GM12878 (cell line): ENCODE data around the gene TNFRSF11A. TPM values are rescaled to one million over a fixed set of nuclear protein-coding genes. Genes with fewer than 3 reads are reported as not detected.

ENCODE experiments used
- ATAC-seq: fragments of 200-7000 bp; cut with Tn5 transposase; 3 replicates; pipeline ENCODE4 v1.9.1; 2020; ENCODE audit warnings: mild to moderate bottlenecking, moderate library complexity
- BruUV-seq: library from RNA; stranded (reverse); fragments of 400-500 nt; replicated peaks from 2 replicates; lab custom pipeline; 2021; lab: Mats Ljungman, UMichigan
- CTCF ChIA-PET: fragments of 300-600 bp; sonication (Branson Sonifier 250); formaldehyde crosslinking; extraction: SDS; loops from one replicate; lab custom pipeline; 2021; ENCODE audit warnings: inconsistent platforms; lab: Yijun Ruan, JAX
- POLR2A ChIA-PET: fragments of 350-600 bp; formaldehyde crosslinking; extraction: SDS; loops from one replicate; lab custom pipeline; 2021; ENCODE audit warnings: inconsistent platforms; lab: Charles Lee
- RAD21 ChIA-PET: fragments of 300-600 bp; sonication (Branson Sonifier 250); formaldehyde crosslinking; loops from one replicate; lab custom pipeline; 2023; ENCODE audit warnings: antibody characterized with exemption; ENCODE audit not compliant: unreplicated experiment; lab: Charles Lee
- SMC1A ChIA-PET: fragments of 300-600 bp; sonication (Branson Sonifier 250); formaldehyde crosslinking; loops from one replicate; lab custom pipeline; 2023; ENCODE audit not compliant: unreplicated experiment, uncharacterized antibody; lab: Charles Lee
- DNase-seq: peaks from one replicate; pipeline ENCODE4 v3.0.0-alpha.2; 2011; ENCODE audit warnings: low read depth, low spot score
- FAIRE-seq: peaks from 3 replicates; lab custom pipeline; 2011; peaks lifted over from hg19 to GRCh38; lab: Jason Lieb, UNC
- H2AFZ ChIP-seq: 2 replicates; pipeline ENCODE4 v1.6.0; 2011; ENCODE audit warnings: low read depth, low read length, control low read depth; ENCODE audit not compliant: control insufficient read depth
- H3K27ac ChIP-seq: 2 replicates; pipeline ENCODE4 v1.5.1; 2011; ENCODE audit warnings: control low read depth; ENCODE audit not compliant: control insufficient read depth, insufficient read depth
- H3K27me3 ChIP-seq, 2 experiments: replicated peaks in 1 of 2; 2 replicates each; pipeline versions ENCODE4 v1.6.0 to v1.6.1; 2011; ENCODE audit warnings: low read length in 1 of 2; ENCODE audit not compliant: control insufficient read depth in 2 of 2, insufficient read depth in 2 of 2
- H3K36me3 ChIP-seq, 2 experiments: 2 replicates each; pipeline ENCODE4 v1.5.1; 2011; ENCODE audit warnings: low read length in 1 of 2; ENCODE audit not compliant: control insufficient read depth in 2 of 2, insufficient read depth in 2 of 2
- H3K4me1 ChIP-seq: 2 replicates; pipeline ENCODE4 v1.6.1; 2011; ENCODE audit warnings: mild to moderate bottlenecking, low read length, moderate library complexity, mixed read lengths; ENCODE audit not compliant: control insufficient read depth, insufficient read depth
- H3K4me2 ChIP-seq: 2 replicates; pipeline ENCODE4 v1.6.0; 2011; ENCODE audit warnings: control low read depth; ENCODE audit not compliant: control insufficient read depth, insufficient read depth
- H3K4me3 ChIP-seq: fragments of 200-600 bp; sonication (generic); 2 replicates; pipeline ENCODE4 v1.5.1; 2016
- H3K79me2 ChIP-seq: 2 replicates; pipeline ENCODE4 v1.6.0; 2011; ENCODE audit warnings: low read length; ENCODE audit not compliant: control insufficient read depth, insufficient read depth
- H3K9ac ChIP-seq: 2 replicates; pipeline ENCODE4 v1.8.0; 2011; ENCODE audit warnings: low read length, control low read depth, mixed read lengths; ENCODE audit not compliant: control insufficient read depth, insufficient read depth
- H3K9me3 ChIP-seq: replicated peaks from 3 replicates; pipeline ENCODE4 v1.5.1; 2011; ENCODE audit warnings: mild to moderate bottlenecking, low read length; ENCODE audit not compliant: control insufficient read depth, insufficient read depth
- H4K20me1 ChIP-seq: 2 replicates; pipeline ENCODE4 v1.6.0; 2011; ENCODE audit not compliant: control insufficient read depth, insufficient read depth
- ATF3 ChIP-seq: IDR thresholded peaks from 2 replicates; pipeline ENCODE4 v1.6.1; 2011; ENCODE audit warnings: low read depth, mild to moderate bottlenecking, low read length, moderate library complexity, borderline replicate concordance; ENCODE audit errors: extremely low read depth
- RCOR1 ChIP-seq: conservative IDR thresholded peaks from 2 replicates; pipeline ENCODE4 v1.6.1; 2012; ENCODE audit warnings: low read depth, low read length, improper control_type of control experiment
- SUPT20H ChIP-seq: IDR thresholded peaks from 2 replicates; pipeline ENCODE4 v1.6.1; 2011; ENCODE audit warnings: low read depth, mild to moderate bottlenecking, low read length, moderate library complexity, borderline replicate concordance; ENCODE audit not compliant: control insufficient read depth
- ZNF217 ChIP-seq: fragments of 450-650 bp; IDR thresholded peaks from 2 replicates; pipeline ENCODE4 v1.6.1; 2017; ENCODE audit warnings: antibody characterized with exemption, mild to moderate bottlenecking
- WGBS: methylation state at CpG from one replicate; pipeline ENCODE4 v1.1.6; 2016; ENCODE audit warnings: low lambda C conversion rate; ENCODE audit not compliant: insufficient replicate concordance, insufficient coverage; ENCODE audit errors: missing lambda C conversion rate; 5-methylcytosine and 5-hydroxymethylcytosine counted together
- in situ Hi-C: fragments of 300-500 bp; cut with MboI; formaldehyde crosslinking; loops from 9 replicates; pipeline ENCODE4 v1.14.3; 2018; ENCODE audit warnings: mixed read lengths
- intact Hi-C: fragments of 100-400 bp; cut with micrococcal nuclease; formaldehyde crosslinking; loops from one replicate; pipeline ENCODE4 v1.14.2; 2022; ENCODE audit not compliant: unreplicated experiment
- polyA plus RNA-seq, 11 experiments: library from polyadenylated mRNA; depleted of rRNA in 4 of 11; unstranded in 6 of 11; stranded (reverse) in 5 of 11; fragments of >200 nt; fragmentation: Nextera tagmentation in 4 of 11; fragmentation: Illumina TruSeq in 1 of 11; extraction: Ambion mirVana in 4 of 11; extraction: Trizol in 1 of 11; gene quantifications; 1 replicate in 1 of 11; 2 replicates in 10 of 11; pipeline versions ENCODE4 v1.2.1 to v1.2.3, GENCODE V29; 2011 to 2016; ENCODE audit warnings: inconsistent platforms in 2 of 11, missing spikeins in 2 of 11, low read depth in 1 of 11
- small RNA-seq: library from RNA; depleted of rRNA; stranded (forward); fragments of <200 nt; gene quantifications from one replicate; pipeline ENCODE3, GENCODE V24; 2014
- total RNA-seq, 4 experiments: library from RNA; depleted of rRNA in 3 of 4; stranded (reverse); fragments of >200 nt in 3 of 4; fragmentation: Illumina TruSeq in 1 of 4; extraction: Trizol in 1 of 4; gene quantifications; 2 replicates each; pipeline versions ENCODE4 v1.2.1 to v1.2.3, GENCODE V29; 2013 to 2021

Gene TNFRSF11A
- total and polyA plus RNA-seq, 10 of the 15 experiments (the other 5 are each of a cell fraction or from before 2014, with no cell fraction given) = 0.07 to 4.0 (median 0.23) TPM

DNA sequence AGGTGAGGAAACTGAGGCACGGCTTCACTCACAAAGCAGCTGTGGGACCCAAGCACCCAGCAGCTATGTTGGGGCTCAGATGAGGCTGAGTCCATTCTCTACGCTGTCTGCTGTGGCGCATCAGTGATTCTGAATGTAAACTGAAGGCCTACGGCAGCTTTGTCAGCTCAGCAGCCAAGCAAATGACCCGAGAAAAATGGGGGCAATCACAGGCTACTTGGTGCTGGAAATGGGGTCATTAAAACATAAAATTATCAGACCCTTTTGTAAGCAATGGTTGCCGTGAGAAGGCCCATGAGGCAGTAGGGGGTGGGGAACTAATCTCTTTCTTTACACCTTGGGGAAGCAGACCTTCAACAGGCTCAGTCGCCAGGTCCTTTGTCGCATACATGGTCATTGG, 113.8 kb downstream of the TNFRSF11A start:
- DNase-seq (no peak), FAIRE-seq (no peak), ATAC-seq (no peak)
- ChIA-PET POLR2A (no interaction called here), CTCF (no interaction called here), SMC1A (no interaction called here), RAD21 (no interaction called here)
- H2AFZ ChIP-seq = no peak overlapping the region
- no TSS peak for BruUV-seq
- H3K79me2 ChIP-seq = no peaks in the 10 kb centered on the region
- no peak overlapping the region for H3K9ac ChIP-seq
- no peaks in the 10 kb centered on the region for H3K27me3 ChIP-seq
- in situ Hi-C loops = no loop called here
- no peak overlapping the region for H3K4me2 ChIP-seq
- intact Hi-C loops = no loop called here
- H3K4me1 ChIP-seq = no peaks in the 10 kb centered on the region
- 80% methylated on average over 8 of the region's 8 CpGs for WGBS
- H3K36me3 ChIP-seq = no peaks in the 10 kb centered on the region
- no peak overlapping the region for H3K27ac ChIP-seq
- H3K9me3 ChIP-seq = no peaks in the 10 kb centered on the region
- H4K20me1 ChIP-seq = no peaks in the 10 kb centered on the region
- no peak overlapping the region for H3K4me3 ChIP-seq
- TF ChIP-seq SUPT20H = no peak
- no peak for TF ChIP-seq ATF3
- no peak for TF ChIP-seq ZNF217
- TF ChIP-seq RCOR1 = no peak

Small RNA genes lying within 50 kb of the gene (small RNA-seq; reads per million reads assigned to genes)
- gene AC100843.2 (not detected), gene RF00019 (not detected)

Other genes starting within 250 kb of the TNFRSF11A start
- 17.7 and 21.9 TPM in 2 replicates for gene PIGN, start 138.3 kb upstream of the TNFRSF11A start, total RNA-seq (2014; rRNA removed)
- gene PIGN, start 138.3 kb upstream of the TNFRSF11A start, total RNA-seq (2014; rRNA removed; fragmentation: Illumina TruSeq; extraction: Trizol) = 20.0 and 23.4 TPM in 2 replicates
- 19.7 and 22.5 TPM in 2 replicates for gene PIGN, start 138.3 kb upstream of the TNFRSF11A start, total RNA-seq (2021)
- 25.4 and 36.0 TPM in 2 replicates for gene PIGN, start 138.3 kb upstream of the TNFRSF11A start, polyA plus RNA-seq (2011; rRNA removed)
- gene PIGN, start 138.3 kb upstream of the TNFRSF11A start, polyA plus RNA-seq (2014; fragmentation: Illumina TruSeq; extraction: Trizol) = 10.0 and 11.2 TPM in 2 replicates
- 10 to 100 TPM in 1 of 2 experiments, 1 to 10 TPM in 1; 6.9 to 12.3 TPM for gene PIGN, start 138.3 kb upstream of the TNFRSF11A start, polyA plus RNA-seq (2014; fragmentation: Nextera tagmentation; extraction: Ambion mirVana)
- 7.7 and 8.0 TPM in 2 replicates for gene PIGN, start 138.3 kb upstream of the TNFRSF11A start, polyA plus RNA-seq (2014; rRNA removed)
- gene PIGN, start 138.3 kb upstream of the TNFRSF11A start, polyA plus RNA-seq (2016; fragmentation: Nextera tagmentation; extraction: Ambion mirVana) = 10 to 100 TPM; 22.6 to 23.3 TPM
- 23.4 and 26.1 TPM in 2 replicates for gene RELCH, start 138.1 kb upstream of the TNFRSF11A start, total RNA-seq (2014; rRNA removed)
- gene RELCH, start 138.1 kb upstream of the TNFRSF11A start, total RNA-seq (2014; rRNA removed; fragmentation: Illumina TruSeq; extraction: Trizol) = 23.6 and 28.6 TPM in 2 replicates
- 20.3 and 21.3 TPM in 2 replicates for gene RELCH, start 138.1 kb upstream of the TNFRSF11A start, total RNA-seq (2021)
- 20.4 and 25.2 TPM in 2 replicates for gene RELCH, start 138.1 kb upstream of the TNFRSF11A start, polyA plus RNA-seq (2011; rRNA removed)
- gene RELCH, start 138.1 kb upstream of the TNFRSF11A start, polyA plus RNA-seq (2014; fragmentation: Illumina TruSeq; extraction: Trizol) = 17.2 and 21.0 TPM in 2 replicates
- 1 to 10 TPM; 3.1 to 3.4 TPM for gene RELCH, start 138.1 kb upstream of the TNFRSF11A start, polyA plus RNA-seq (2014; fragmentation: Nextera tagmentation; extraction: Ambion mirVana)
- 11.2 and 11.8 TPM in 2 replicates for gene RELCH, start 138.1 kb upstream of the TNFRSF11A start, polyA plus RNA-seq (2014; rRNA removed)
- gene RELCH, start 138.1 kb upstream of the TNFRSF11A start, polyA plus RNA-seq (2016; fragmentation: Nextera tagmentation; extraction: Ambion mirVana) = 10 to 100 TPM; 10.4 to 11.7 TPM
- gene ZCCHC2, start 197.7 kb downstream of the TNFRSF11A start, total RNA-seq (2014; rRNA removed) = 6.5 and 7.7 TPM in 2 replicates
- 9.5 and 9.6 TPM in 2 replicates for gene ZCCHC2, start 197.7 kb downstream of the TNFRSF11A start, total RNA-seq (2014; rRNA removed; fragmentation: Illumina TruSeq; extraction: Trizol)
- 12.0 and 14.4 TPM in 2 replicates for gene ZCCHC2, start 197.7 kb downstream of the TNFRSF11A start, total RNA-seq (2021)
- gene ZCCHC2, start 197.7 kb downstream of the TNFRSF11A start, polyA plus RNA-seq (2011; rRNA removed) = 17.4 and 19.1 TPM in 2 replicates
- 10.6 and 12.7 TPM in 2 replicates for gene ZCCHC2, start 197.7 kb downstream of the TNFRSF11A start, polyA plus RNA-seq (2014; fragmentation: Illumina TruSeq; extraction: Trizol)
- gene ZCCHC2, start 197.7 kb downstream of the TNFRSF11A start, polyA plus RNA-seq (2014; fragmentation: Nextera tagmentation; extraction: Ambion mirVana) = 1 to 10 TPM; 1.7 to 2.7 TPM
- gene ZCCHC2, start 197.7 kb downstream of the TNFRSF11A start, polyA plus RNA-seq (2014; rRNA removed) = 8.0 and 10.2 TPM in 2 replicates
- gene ZCCHC2, start 197.7 kb downstream of the TNFRSF11A start, polyA plus RNA-seq (2016; fragmentation: Nextera tagmentation; extraction: Ambion mirVana) = 1 to 10 TPM; 2.1 to 2.2 TPM